K562 (cell line): ENCODE data around the gene SARS1. TPM values are rescaled to one million over a fixed set of nuclear protein-coding genes. Genes with fewer than 3 reads are reported as not detected.

ENCODE experiments used
- ARNT ChIP-seq, 2 experiments: fragments of 450-650 bp; IDR thresholded peaks; 2 replicates each; pipeline ENCODE4 v1.6.1; 2016; ENCODE audit warnings: mild to moderate bottlenecking in 1 of 2
- RBFOX2 ChIP-seq: fragments of 200-400 bp; formaldehyde crosslinking; IDR thresholded peaks from 2 replicates; pipeline ENCODE4 v1.6.1; 2017; ENCODE audit warnings: low read depth, mild to moderate bottlenecking, low read length, moderate library complexity
- SETDB1 ChIP-seq: IDR thresholded peaks from one replicate; pipeline ENCODE4 v1.6.1; 2012; ENCODE audit warnings: low read length, control low read depth, inconsistent platforms
- STAT5B ChIP-seq: fragments of 250-450 bp; sonication (Bioruptor Pico); IDR thresholded peaks from 2 replicates; pipeline ENCODE4 v1.8.0; 2021; ENCODE audit warnings: mild to moderate bottlenecking, inconsistent platforms
- ZNF143 ChIP-seq: sonication (generic); formaldehyde crosslinking; IDR thresholded peaks from 2 replicates; pipeline ENCODE4 v1.9.0; 2022; ENCODE audit warnings: mild to moderate bottlenecking, missing genetic modification reagents
- ZSCAN29 ChIP-seq: fragments of 450-650 bp; IDR thresholded peaks from 2 replicates; pipeline ENCODE4 v1.6.1; 2017
- polyA plus RNA-seq, 8 experiments: library from polyadenylated mRNA; depleted of rRNA in 4 of 8; stranded (reverse) in 5 of 8; unstranded in 3 of 8; fragments of >200 nt; fragmentation: Nextera tagmentation in 2 of 8; fragmentation: Illumina TruSeq in 1 of 8; extraction: Ambion mirVana in 2 of 8; extraction: Trizol in 1 of 8; gene quantifications; 2 replicates each; pipeline versions ENCODE4 v1.2.1 to v1.2.3, GENCODE V29; 2011 to 2014; ENCODE audit warnings: inconsistent platforms in 1 of 8, missing spikeins in 1 of 8
- total RNA-seq, 7 experiments: library from RNA; depleted of rRNA in 6 of 7; stranded (reverse); fragments of >200 nt in 6 of 7; fragmentation: Illumina TruSeq in 2 of 7; extraction: Trizol in 2 of 7; gene quantifications; 2 replicates each; pipeline versions ENCODE4 v1.2.1 to v1.2.3, GENCODE V29; 2011 to 2021; ENCODE audit warnings: low replicate concordance in 1 of 7
- TF ChIP-seq, protein P1 (sequence below), 3 experiments: fragments of 200-800 bp in 1 of 3; sonication (Bioruptor generic) in 1 of 3; sonication (generic) in 1 of 3; formaldehyde crosslinking in 1 of 3; IDR thresholded peaks; 2 replicates each; pipeline versions ENCODE4 v1.6.1 to v1.8.0; 2016 to 2022; ENCODE audit warnings: mild to moderate bottlenecking in 2 of 3, missing compliant biosample characterization in 2 of 3, missing genetic modification characterization in 2 of 3, missing genetic modification reagents in 1 of 3
- TF ChIP-seq, protein P2 (sequence below): fragments of 450-650 bp; IDR thresholded peaks from 2 replicates; pipeline ENCODE4 v1.6.1; 2016; ENCODE audit warnings: antibody characterized with exemption

The SARS1 gene
- total and polyA plus RNA-seq, 9 of the 15 experiments (the other 6 are each of a cell fraction or from before 2014, with no cell fraction given) = 221 to 623 (median 254) TPM

DNA sequence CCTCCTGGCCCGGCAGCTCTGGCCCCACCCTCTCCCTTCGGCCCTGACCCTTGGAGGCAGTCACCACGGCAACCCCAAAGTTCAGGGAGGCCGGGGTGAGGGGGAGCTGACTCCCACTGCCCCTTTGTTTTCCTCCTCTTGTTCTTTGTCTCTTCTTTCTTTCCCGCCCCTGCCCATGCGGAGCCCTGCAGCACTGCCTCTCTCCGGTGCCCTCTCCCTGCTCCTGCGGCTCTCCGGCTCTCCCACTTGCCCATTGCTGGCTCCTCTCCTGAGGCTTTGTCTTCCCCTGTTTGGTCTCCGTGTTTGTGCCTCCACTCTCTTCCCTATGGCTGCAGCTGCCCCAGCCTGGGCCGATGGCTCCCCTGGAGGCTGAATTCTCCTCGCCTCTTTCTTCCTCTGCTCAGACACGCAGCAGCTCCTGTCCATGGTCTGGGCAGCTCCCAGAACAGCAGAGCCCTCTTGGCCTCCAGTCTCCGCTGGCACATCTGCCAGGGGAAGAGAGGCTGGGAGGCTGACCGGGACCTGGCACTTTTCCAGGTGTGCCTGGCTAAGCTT is 41.5 kb downstream of the SARS1 start (continued):
- TF ChIP-seq, protein P1, sequence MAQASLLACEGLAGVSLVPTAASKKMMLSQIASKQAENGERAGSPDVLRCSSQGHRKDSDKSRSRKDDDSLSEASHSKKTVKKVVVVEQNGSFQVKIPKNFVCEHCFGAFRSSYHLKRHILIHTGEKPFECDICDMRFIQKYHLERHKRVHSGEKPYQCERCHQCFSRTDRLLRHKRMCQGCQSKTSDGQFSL (CRISPR knock-in tag; IDR thresholded peaks at IDR 0.05) = peak; percentile 15; the same call in 1 of the 2 replicates
- TF ChIP-seq, protein P1 (tag; IDR thresholded peaks at IDR 0.05) = no peak
- no peak for TF ChIP-seq ZNF143 (CRISPR knock-in tag)
- TF ChIP-seq ZSCAN29 = no peak
- no peak for TF ChIP-seq SETDB1
- no peak for TF ChIP-seq STAT5B (CRISPR knock-in tag)
- TF ChIP-seq RBFOX2 = peak; percentile 29; the same call in 1 of the 2 replicates
- TF ChIP-seq ARNT (IDR thresholded peaks at IDR 0.05) = 0 out of 4 replicates have a peak, but pooled peaks of 1 of the 2 experiments have one; percentile 27
- TF ChIP-seq, protein P2, sequence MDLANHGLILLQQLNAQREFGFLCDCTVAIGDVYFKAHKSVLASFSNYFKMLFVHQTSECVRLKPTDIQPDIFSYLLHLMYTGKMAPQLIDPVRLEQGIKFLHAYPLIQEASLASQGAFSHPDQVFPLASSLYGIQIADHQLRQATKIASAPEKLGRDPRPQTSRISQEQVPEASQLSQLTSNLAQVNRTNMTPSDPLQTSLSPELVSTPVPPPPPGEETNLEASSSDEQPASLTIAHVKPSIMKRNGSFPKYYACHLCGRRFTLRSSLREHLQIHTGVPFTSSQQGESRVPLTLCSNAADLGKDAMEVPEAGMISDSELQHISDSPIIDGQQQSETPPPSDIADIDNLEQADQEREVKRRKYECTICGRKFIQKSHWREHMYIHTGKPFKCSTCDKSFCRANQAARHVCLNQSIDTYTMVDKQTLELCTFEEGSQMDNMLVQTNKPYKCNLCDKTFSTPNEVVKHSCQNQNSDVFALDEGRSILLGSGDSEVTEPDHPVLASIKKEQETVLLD = 0 out of 2 replicates have a peak, but pooled peaks have one; percentile 12
